ENCODE data around the gene SHH.

DNA sequence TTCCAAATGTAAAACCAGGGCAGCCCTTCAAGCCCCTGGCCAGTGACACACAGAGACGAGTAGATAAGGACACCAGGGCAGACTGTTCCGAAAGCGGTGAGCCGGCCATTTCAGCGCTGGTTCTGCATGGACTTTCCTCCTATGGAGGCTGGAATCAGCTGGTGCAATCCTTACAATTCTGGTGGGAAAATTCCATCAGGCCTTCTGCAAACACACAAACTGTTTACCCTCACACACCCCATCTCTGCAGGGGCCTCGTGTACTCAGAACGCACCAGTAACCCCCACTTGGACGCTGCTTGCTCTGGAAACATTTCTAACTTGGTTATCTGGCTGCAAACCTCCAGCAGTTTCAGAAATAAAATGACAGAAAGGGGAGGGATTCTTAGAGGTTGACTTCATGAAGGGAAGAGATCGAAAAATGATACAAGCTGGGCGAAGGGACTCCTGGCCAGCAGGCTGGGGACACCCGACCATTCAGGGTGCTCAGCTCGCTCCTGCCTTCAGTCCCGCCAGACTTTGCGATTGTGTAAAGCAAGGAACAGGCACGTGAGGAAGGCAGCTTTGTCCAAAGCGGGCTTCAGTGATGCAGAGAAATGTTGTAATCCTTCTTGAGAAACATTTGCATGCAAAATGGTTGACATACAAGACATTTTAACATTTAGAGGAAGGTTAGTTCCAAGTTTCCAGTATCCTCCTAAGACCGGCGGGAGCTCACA lies 19.7 kb upstream of the SHH start:
- TF ChIP-seq, protein P1, sequence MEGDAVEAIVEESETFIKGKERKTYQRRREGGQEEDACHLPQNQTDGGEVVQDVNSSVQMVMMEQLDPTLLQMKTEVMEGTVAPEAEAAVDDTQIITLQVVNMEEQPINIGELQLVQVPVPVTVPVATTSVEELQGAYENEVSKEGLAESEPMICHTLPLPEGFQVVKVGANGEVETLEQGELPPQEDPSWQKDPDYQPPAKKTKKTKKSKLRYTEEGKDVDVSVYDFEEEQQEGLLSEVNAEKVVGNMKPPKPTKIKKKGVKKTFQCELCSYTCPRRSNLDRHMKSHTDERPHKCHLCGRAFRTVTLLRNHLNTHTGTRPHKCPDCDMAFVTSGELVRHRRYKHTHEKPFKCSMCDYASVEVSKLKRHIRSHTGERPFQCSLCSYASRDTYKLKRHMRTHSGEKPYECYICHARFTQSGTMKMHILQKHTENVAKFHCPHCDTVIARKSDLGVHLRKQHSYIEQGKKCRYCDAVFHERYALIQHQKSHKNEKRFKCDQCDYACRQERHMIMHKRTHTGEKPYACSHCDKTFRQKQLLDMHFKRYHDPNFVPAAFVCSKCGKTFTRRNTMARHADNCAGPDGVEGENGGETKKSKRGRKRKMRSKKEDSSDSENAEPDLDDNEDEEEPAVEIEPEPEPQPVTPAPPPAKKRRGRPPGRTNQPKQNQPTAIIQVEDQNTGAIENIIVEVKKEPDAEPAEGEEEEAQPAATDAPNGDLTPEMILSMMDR (optimal IDR thresholded peaks at IDR 0.05 in 1 of 3, IDR thresholded peaks at IDR 0.05 in 1 of 3, conservative IDR thresholded peaks at IDR 0.05 in 1 of 3; ENCODE audit: extremely low read depth in 1 of 3, insufficient read depth in 2 of 3, low read length in 3 of 3) = no peak
- TF ChIP-seq EZH2 (IDR thresholded peaks at IDR 0.05; ENCODE audit: low read length) = no peak
